Measurements from ENCODE around the gene NPEPL1. TPM values are rescaled to one million over a fixed set of nuclear protein-coding genes. Genes with fewer than 3 reads are reported as not detected.

NPEPL1 gene
- total and polyA plus RNA-seq, 2 experiments from 2014 or later, result 37.5 to 49.8 TPM

DNA sequence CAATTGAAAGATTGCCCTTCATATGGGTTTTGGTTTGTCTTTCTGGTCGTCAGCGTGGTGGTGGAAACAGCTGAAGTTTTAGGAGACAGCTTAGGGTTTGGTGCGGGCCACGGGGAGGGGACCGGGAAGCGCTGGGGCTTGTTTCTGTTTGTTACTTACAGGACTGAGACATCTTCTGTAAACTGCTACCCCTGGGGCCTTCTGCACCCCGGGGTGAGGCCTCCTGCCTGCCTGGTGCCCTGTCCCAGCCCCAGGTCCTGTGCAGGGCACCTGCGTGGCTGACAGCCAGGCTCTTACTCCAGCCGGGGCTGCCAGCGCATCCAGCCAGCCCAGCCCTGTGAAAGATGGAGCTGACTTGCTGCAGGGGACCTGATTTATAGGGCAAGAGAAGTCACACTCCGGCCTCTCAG is 22.8 kb downstream of the NPEPL1 start:
- no peaks in the 10 kb centered on the region for H3K27me3 ChIP-seq (replicated peaks; ENCODE audit: insufficient read depth)
- no peaks in the 10 kb centered on the region for H3K4me1 ChIP-seq (ENCODE audit: insufficient read depth)
- H3K9me2 ChIP-seq (ENCODE audit: insufficient read depth), result no peaks in the 10 kb centered on the region
- H3K9me3 ChIP-seq (ENCODE audit: low read depth), result no peaks in the 10 kb centered on the region
- no peaks in the 10 kb centered on the region for H4K20me1 ChIP-seq (ENCODE audit: insufficient read depth)
- no peaks in the 10 kb centered on the region for H3K79me2 ChIP-seq (ENCODE audit: insufficient read depth)
- no peak overlapping the region for H3K9ac ChIP-seq
- 76 to 85% methylated on average over 10 to 11 of the region's 11 CpGs for WGBS, 2 experiments (ENCODE audit: low coverage in 1 of 2, low lambda C conversion rate in 2 of 2, missing lambda C conversion rate in 2 of 2)
- H3K36me3 ChIP-seq (ENCODE audit: low read depth), result no peaks in the 10 kb centered on the region
- in situ Hi-C loops (cut with MboI), result no loop called here
- TF ChIP-seq EZH2 (IDR thresholded peaks at IDR 0.05; ENCODE audit: insufficient read depth, poor library complexity, severe bottlenecking), result no peak
- DNase-seq, result no peak
- H3K4me3 ChIP-seq, result no peak overlapping the region
- H3K27ac ChIP-seq, result no peak overlapping the region
- no peak overlapping the region for H3K4me2 ChIP-seq (ENCODE audit: unreplicated experiment)
- no peaks in the 10 kb centered on the region for H3F3A ChIP-seq (ENCODE audit: insufficient read depth)
- no peak overlapping the region for H2AFZ ChIP-seq

DNA sequence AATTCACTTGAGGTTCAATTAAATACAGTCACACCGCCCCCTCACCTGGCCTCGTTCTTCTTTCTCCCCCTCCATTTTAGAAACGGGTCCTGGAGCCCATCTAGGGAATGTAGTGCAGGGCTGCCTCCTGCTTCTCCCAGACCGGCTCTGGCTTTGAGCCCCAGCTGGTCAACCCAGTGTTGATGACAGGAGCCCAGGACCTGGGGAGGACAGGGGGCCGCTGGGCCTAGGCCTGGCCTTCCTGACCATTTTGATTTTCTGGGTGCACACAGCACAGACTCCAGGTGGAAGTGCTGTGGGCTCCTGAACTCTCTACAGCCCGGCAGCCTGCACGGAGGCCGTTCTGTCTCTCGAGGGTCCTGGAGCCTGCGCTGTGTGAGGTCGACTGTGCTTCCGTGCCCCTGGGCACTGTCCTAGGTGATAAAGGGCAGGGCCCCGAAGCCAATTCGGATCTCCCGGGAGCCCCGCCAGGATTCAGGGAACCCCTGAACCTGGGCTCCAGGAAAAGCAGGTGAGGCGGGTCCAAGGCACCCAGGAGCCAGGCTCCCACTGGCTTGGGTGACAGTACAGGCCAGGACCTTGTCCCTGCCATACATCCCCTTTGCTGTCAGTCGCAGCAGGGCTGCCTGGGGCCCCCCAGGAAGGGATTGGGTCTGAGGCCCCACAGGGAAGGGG is 23.3 kb downstream of the NPEPL1 start:
- no peaks in the 10 kb centered on the region for H4K20me1 ChIP-seq (ENCODE audit: insufficient read depth)
- H3K9ac ChIP-seq, result no peak overlapping the region
- no peak overlapping the region for H2AFZ ChIP-seq
- H3K4me3 ChIP-seq, result no peak overlapping the region
- no peaks in the 10 kb centered on the region for H3K4me1 ChIP-seq (ENCODE audit: insufficient read depth)
- H3K9me2 ChIP-seq (ENCODE audit: insufficient read depth), result no peaks in the 10 kb centered on the region
- H3K9me3 ChIP-seq (ENCODE audit: low read depth), result no peaks in the 10 kb centered on the region
- in situ Hi-C loops (cut with MboI), result no loop called here
- no peaks in the 10 kb centered on the region for H3F3A ChIP-seq (ENCODE audit: insufficient read depth)
- no peaks in the 10 kb centered on the region for H3K36me3 ChIP-seq (ENCODE audit: low read depth)
- no peak for DNase-seq
- H3K27me3 ChIP-seq (replicated peaks; ENCODE audit: insufficient read depth), result 0 out of 2 replicates have a peak, but pooled peaks cover 5% of the 10 kb centered on the region
- 80 to 85% methylated on average over 18 of the region's 18 CpGs for WGBS, 2 experiments (ENCODE audit: low coverage in 1 of 2, low lambda C conversion rate in 2 of 2, missing lambda C conversion rate in 2 of 2)
- no peak overlapping the region for H3K27ac ChIP-seq
- TF ChIP-seq EZH2phosphoT487 (IDR thresholded peaks at IDR 0.05; ENCODE audit: insufficient read depth, low read depth), result no peak
- no peak for TF ChIP-seq EZH2 (IDR thresholded peaks at IDR 0.05; ENCODE audit: insufficient read depth, poor library complexity, severe bottlenecking)
- H3K79me2 ChIP-seq (ENCODE audit: insufficient read depth), result no peaks in the 10 kb centered on the region
- no peak overlapping the region for H3K4me2 ChIP-seq (ENCODE audit: unreplicated experiment)

DNA sequence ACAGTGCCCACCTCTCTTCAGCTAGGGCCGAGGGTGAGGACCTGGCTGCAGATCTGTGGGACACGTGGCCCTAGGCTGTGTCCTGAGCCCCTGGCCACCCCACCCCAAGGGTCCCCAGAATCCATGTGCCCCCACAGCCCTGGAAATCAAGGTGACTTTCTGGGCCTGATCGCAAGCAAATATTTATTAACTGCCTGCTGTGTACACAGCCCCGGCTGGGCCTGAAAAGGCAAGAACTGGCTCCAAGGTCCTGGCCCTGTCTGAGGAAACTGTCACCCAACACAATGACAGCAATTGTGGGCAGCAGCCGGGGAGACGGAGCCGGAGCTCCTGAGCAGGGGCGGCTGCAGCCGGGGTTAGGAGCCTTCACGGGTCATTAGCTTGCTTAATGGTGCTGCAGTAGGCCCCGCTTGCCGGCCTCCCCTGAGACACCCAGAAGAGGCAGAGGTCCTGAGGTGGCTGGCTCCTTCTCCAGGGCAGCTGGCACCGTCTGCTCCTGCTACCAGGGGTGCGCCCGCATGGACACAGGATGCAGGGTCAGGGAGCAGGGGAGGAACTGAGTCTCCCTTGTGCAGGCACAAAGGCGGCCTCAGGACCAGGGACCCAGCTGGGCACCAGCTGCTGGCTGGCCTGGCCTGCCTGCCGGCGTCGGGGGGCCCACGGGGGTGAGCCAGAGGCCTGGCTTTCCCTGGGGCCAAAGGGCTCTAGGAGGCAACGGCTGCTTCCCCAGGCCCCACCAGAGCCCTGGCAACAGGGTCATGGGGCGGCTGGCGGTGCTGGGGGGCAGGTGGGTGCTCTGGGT is 24.1 kb downstream of the NPEPL1 start:
- H3K4me3 ChIP-seq, result no peak overlapping the region
- in situ Hi-C loops (cut with MboI), result no loop called here
- 54 to 59% methylated on average over 19 to 22 of the region's 23 CpGs for WGBS, 2 experiments (ENCODE audit: low coverage in 1 of 2, low lambda C conversion rate in 2 of 2, missing lambda C conversion rate in 2 of 2)
- no peaks in the 10 kb centered on the region for H3K79me2 ChIP-seq (ENCODE audit: insufficient read depth)
- DNase-seq, result no peak
- no peaks in the 10 kb centered on the region for H3F3A ChIP-seq (ENCODE audit: insufficient read depth)
- H3K4me1 ChIP-seq (ENCODE audit: insufficient read depth), result no peaks in the 10 kb centered on the region
- no peak overlapping the region for H2AFZ ChIP-seq
- H4K20me1 ChIP-seq (ENCODE audit: insufficient read depth), result no peaks in the 10 kb centered on the region
- peaks cover 12% of the 10 kb centered on the region; the same call in 1 of the 2 replicates for H3K27me3 ChIP-seq (replicated peaks; ENCODE audit: insufficient read depth)
- TF ChIP-seq EZH2phosphoT487 (IDR thresholded peaks at IDR 0.05; ENCODE audit: insufficient read depth, low read depth) (no peak), EZH2 (IDR thresholded peaks at IDR 0.05; ENCODE audit: insufficient read depth, poor library complexity, severe bottlenecking) (no peak)
- no peaks in the 10 kb centered on the region for H3K9me2 ChIP-seq (ENCODE audit: insufficient read depth)
- no peak overlapping the region for H3K9ac ChIP-seq
- H3K36me3 ChIP-seq (ENCODE audit: low read depth), result no peaks in the 10 kb centered on the region
- no peaks in the 10 kb centered on the region for H3K9me3 ChIP-seq (ENCODE audit: low read depth)
- no peak overlapping the region for H3K4me2 ChIP-seq (ENCODE audit: unreplicated experiment)
- H3K27ac ChIP-seq, result no peak overlapping the region

DNA sequence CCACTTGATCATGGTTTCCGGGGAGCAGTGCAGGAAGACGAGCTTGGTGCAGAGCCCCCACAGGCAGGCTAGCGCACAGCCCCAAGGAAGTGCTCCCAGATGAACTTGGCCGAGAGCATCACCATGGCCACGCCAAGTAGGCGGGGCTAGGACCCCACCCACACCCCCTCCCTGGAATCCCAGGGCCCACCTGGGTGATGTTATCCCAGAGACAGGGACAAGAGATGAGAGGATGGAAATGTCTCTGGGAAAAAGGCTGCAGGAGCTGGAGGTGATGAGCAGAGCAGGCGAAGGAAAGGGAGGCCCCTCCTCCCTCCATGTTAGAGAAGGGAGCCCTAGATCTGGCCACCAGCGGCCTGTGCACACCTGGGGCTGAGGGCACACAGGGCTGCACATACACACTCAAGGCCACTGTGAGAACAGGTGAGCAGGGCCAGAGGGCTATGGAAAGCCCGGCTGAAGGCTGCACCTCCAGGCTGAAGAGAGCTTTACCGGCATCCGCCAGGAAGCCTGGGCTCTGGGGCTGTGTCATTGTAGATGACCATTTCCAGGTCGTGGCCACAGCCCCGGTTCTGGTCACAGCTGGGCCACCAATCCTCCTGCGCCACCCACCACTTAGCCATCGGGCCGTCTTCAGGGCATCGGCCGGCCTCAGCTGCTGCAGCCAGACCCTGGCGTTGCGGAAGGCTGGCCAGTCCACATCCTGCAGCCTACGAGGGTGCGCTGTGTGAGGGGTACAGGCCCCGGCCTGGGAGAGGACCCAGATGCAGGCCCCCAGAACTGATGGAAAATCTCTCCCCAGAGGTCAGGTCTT is 24.9 kb downstream of the NPEPL1 start:
- DNase-seq, result no peak
- H3K4me2 ChIP-seq (ENCODE audit: unreplicated experiment), result no peak overlapping the region

More for the DNA sequence above, 24.9 kb downstream of the NPEPL1 start:
- H3K79me2 ChIP-seq (ENCODE audit: insufficient read depth), result no peaks in the 10 kb centered on the region
- H3K36me3 ChIP-seq (ENCODE audit: low read depth), result no peaks in the 10 kb centered on the region
- H3K27ac ChIP-seq, result no peak overlapping the region
- no peaks in the 10 kb centered on the region for H3F3A ChIP-seq (ENCODE audit: insufficient read depth)
- H4K20me1 ChIP-seq (ENCODE audit: insufficient read depth), result no peaks in the 10 kb centered on the region
- H3K4me1 ChIP-seq (ENCODE audit: insufficient read depth), result no peaks in the 10 kb centered on the region
- H3K9me3 ChIP-seq (ENCODE audit: low read depth), result no peaks in the 10 kb centered on the region
- no peak overlapping the region for H2AFZ ChIP-seq
- H3K27me3 ChIP-seq (replicated peaks; ENCODE audit: insufficient read depth), result peaks cover 21% of the 10 kb centered on the region; the same call in 1 of the 2 replicates
- in situ Hi-C loops (cut with MboI), result no loop called here
- no peak overlapping the region for H3K4me3 ChIP-seq
- TF ChIP-seq EZH2phosphoT487 (IDR thresholded peaks at IDR 0.05; ENCODE audit: insufficient read depth, low read depth), result no peak
- no peak for TF ChIP-seq EZH2 (IDR thresholded peaks at IDR 0.05; ENCODE audit: insufficient read depth, poor library complexity, severe bottlenecking)
- H3K9me2 ChIP-seq (ENCODE audit: insufficient read depth), result no peaks in the 10 kb centered on the region
- 70 to 71% methylated on average over 22 to 23 of the region's 23 CpGs for WGBS, 2 experiments (ENCODE audit: low coverage in 1 of 2, low lambda C conversion rate in 2 of 2, missing lambda C conversion rate in 2 of 2)
- no peak overlapping the region for H3K9ac ChIP-seq
